Activated T-cell treated with anti-CD3 and anti-CD28 coated beads for 1 hour (primary cell): Measurements from ENCODE around the gene MORN4.
"Not testable (repeated sequence)": the region's sequence is repeated elsewhere in the genome, so short reads cannot be mapped to it uniquely, and the experiment has no call there.

Source experiments
- DNase-seq: peaks from one replicate; pipeline ENCODE4 v3.0.0-alpha.2; 2020; ENCODE audit warnings: low read depth

The MORN4 gene

GRCh38 chr10:97596101-97597082 is 36.9 kb downstream of the MORN4 start:
- no peak for DNase-seq

GRCh38 chr10:97593421-97593820 is 39.9 kb downstream of the MORN4 start:
- no peak for DNase-seq

GRCh38 chr10:97590748-97591495 is 42.4 kb downstream of the MORN4 start:
- DNase-seq, result no peak

- DNase-seq, result no peak
Observed at GRCh38 chr10:97590082-97590747, 43.1 kb downstream of the MORN4 start.

- DNase-seq, result no peak
Observed at GRCh38 chr10:97589479-97589878, 43.8 kb downstream of the MORN4 start, which contains the start of gene C10orf62. TSS of gene C10orf62 (plus strand) at chr10:97589721. CDS start at chr10:97589898, 177 bp downstream.

GRCh38 chr10:97587183-97587582 is 46.1 kb downstream of the MORN4 start:
- no peak for DNase-seq

GRCh38 chr10:97585439-97585811 is 47.9 kb downstream of the MORN4 start:
- no peak for DNase-seq

GRCh38 chr10:97584798-97585438 is 48.4 kb downstream of the MORN4 start:
- DNase-seq, result no peak

GRCh38 chr10:97584060-97584797 is 49.1 kb downstream of the MORN4 start, which contains the start of gene HOGA1:
TSS of gene HOGA1 (plus strand) at chr10:97584389. CDS start at chr10:97584704, 315 bp downstream.
- DNase-seq, result no peak

- DNase-seq, result no peak
Observed at GRCh38 chr10:97583476-97583875, 49.8 kb downstream of the MORN4 start.

- DNase-seq, result no peak
Observed at GRCh38 chr10:97582169-97582568, 51.1 kb downstream of the MORN4 start.

GRCh38 chr10:97580421-97581367 is 52.6 kb downstream of the MORN4 start:
- no peak for DNase-seq

GRCh38 chr10:97578171-97578844 is 55.0 kb downstream of the MORN4 start:
- no peak for DNase-seq

- no peak for DNase-seq
Observed at GRCh38 chr10:97577701-97578100, 55.6 kb downstream of the MORN4 start.

- not testable (repeated sequence) for DNase-seq
Observed at GRCh38 chr10:97576487-97576886, 56.8 kb downstream of the MORN4 start.

GRCh38 chr10:97575127-97575668 is 58.1 kb downstream of the MORN4 start:
- DNase-seq, result no peak

GRCh38 chr10:97574374-97575126 is 58.8 kb downstream of the MORN4 start:
- DNase-seq, result no peak

GRCh38 chr10:97573672-97574071 is 59.6 kb downstream of the MORN4 start:
- no peak for DNase-seq
